Measurements from ENCODE around the gene TM2D3. TPM values are rescaled to one million over a fixed set of nuclear protein-coding genes. Genes with fewer than 3 reads are reported as not detected.

The TM2D3 gene
- total RNA-seq, 4 donors from 2014 or later: 46.3 to 57.8 (median 49.7) TPM

- H3K9me3 ChIP-seq: no peaks in the 10 kb centered on the region
- no peaks in the 10 kb centered on the region for H3K36me3 ChIP-seq
- TF ChIP-seq POLR2AphosphoS5 (IDR thresholded peaks at IDR 0.05): no peak
- TF ChIP-seq, protein P1, sequence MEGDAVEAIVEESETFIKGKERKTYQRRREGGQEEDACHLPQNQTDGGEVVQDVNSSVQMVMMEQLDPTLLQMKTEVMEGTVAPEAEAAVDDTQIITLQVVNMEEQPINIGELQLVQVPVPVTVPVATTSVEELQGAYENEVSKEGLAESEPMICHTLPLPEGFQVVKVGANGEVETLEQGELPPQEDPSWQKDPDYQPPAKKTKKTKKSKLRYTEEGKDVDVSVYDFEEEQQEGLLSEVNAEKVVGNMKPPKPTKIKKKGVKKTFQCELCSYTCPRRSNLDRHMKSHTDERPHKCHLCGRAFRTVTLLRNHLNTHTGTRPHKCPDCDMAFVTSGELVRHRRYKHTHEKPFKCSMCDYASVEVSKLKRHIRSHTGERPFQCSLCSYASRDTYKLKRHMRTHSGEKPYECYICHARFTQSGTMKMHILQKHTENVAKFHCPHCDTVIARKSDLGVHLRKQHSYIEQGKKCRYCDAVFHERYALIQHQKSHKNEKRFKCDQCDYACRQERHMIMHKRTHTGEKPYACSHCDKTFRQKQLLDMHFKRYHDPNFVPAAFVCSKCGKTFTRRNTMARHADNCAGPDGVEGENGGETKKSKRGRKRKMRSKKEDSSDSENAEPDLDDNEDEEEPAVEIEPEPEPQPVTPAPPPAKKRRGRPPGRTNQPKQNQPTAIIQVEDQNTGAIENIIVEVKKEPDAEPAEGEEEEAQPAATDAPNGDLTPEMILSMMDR (IDR thresholded peaks at IDR 0.05): no peak
- no peak for TF ChIP-seq EP300 (IDR thresholded peaks at IDR 0.05)
- TF ChIP-seq POLR2A (IDR thresholded peaks at IDR 0.05): no peak
- no peak overlapping the region for H3K27ac ChIP-seq
- no peaks in the 10 kb centered on the region for H3K4me1 ChIP-seq
- no peak overlapping the region for H3K4me3 ChIP-seq
- DNase-seq (ENCODE audit: low spot score in 2 of 2): no peak
- 54% methylated on average over 6 of the region's 6 CpGs for WGBS
- peaks cover 28% of the 10 kb centered on the region for H3K27me3 ChIP-seq
Measured at GRCh38 chr15:101597360-101597928, 54.7 kb downstream of the TM2D3 start.

GRCh38 chr15:101596633-101597032, 55.5 kb downstream of the TM2D3 start:
- WGBS: 95% methylated on average over 1 of the region's 1 CpG
- Histone ChIP-seq H3K4me3 (no peak overlapping the region), H3K36me3 (no peaks in the 10 kb centered on the region), H3K27me3 (peaks cover 27% of the 10 kb centered on the region), H3K4me1 (no peaks in the 10 kb centered on the region), H3K27ac (no peak overlapping the region), H3K9me3 (no peaks in the 10 kb centered on the region)
- no peak for DNase-seq (ENCODE audit: low spot score in 2 of 2)
- TF ChIP-seq POLR2AphosphoS5 (IDR thresholded peaks at IDR 0.05) (no peak), POLR2A (IDR thresholded peaks at IDR 0.05) (no peak), EP300 (IDR thresholded peaks at IDR 0.05) (no peak)
- TF ChIP-seq, protein P1 (IDR thresholded peaks at IDR 0.05): no peak

Other genes starting within 250 kb of the TM2D3 start
- 10 to 100 TPM; 12.9 to 31.5 (median 23.7) TPM for gene PCSK6, start 162.7 kb downstream of the TM2D3 start, total RNA-seq
- gene TARS3, start 72.1 kb upstream of the TM2D3 start, total RNA-seq: 10 to 100 TPM in 3 of 4 donors, 1 to 10 TPM in 1; 5.4 to 19.3 (median 12.3) TPM
- not detected for gene OR4F6, start 151.1 kb upstream of the TM2D3 start, total RNA-seq
- gene OR4F15, start 159.8 kb upstream of the TM2D3 start, total RNA-seq: under 1 TPM in 1 of 4 donors, not detected in 3; 0.25 TPM